HG03108 (cell line): Measurements from ENCODE around the gene TMEM161B.
"Not testable (repeated sequence)": the region's sequence is repeated elsewhere in the genome, so short reads cannot be mapped to it uniquely, and the experiment has no call there.

Experiments used
- ATAC-seq: cut with Tn5 transposase; IDR thresholded peaks from one replicate; pipeline ENCODE4 v1.9.1; 2021; ENCODE audit warnings: moderate library complexity; ENCODE audit not compliant: unreplicated experiment

TMEM161B gene

DNA sequence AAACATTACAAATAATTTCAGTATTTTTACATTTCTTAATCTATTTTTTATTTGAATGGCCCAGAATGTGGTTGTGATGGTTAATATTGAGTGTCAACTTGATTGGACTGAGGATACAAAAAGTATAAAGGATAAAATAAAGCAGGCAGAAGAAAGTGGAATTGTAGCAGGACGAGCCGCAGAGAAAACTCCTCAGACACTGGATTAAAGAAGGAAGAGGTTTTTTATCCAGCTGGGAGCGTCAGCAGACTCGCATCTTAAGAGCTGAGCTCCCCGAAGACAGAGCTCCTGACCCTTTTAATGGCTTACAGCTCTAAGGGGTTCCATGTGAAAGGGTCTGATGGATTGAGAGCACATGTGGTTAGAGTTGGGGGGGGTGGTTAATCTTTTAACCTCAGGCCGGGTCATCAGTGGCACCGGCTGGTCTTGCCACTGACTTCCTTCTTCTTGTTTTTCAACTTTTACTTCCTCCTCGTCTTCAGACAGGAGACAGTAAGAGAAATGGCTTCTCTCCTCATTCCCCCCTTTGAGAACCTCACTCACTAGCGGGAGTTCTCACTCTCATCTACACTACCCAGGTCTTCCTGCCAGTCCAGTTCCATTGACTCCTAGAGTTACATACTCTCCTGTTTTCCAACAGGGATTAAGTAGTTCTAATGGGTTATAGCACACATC lies 80.0 kb downstream of the TMEM161B start:
- no peak for ATAC-seq

GRCh38 chr5:88183255-88183654 lies 85.4 kb downstream of the TMEM161B start:
- ATAC-seq: no peak

- not testable (repeated sequence) for ATAC-seq
Observed at GRCh38 chr5:88177486-88177885, 91.2 kb downstream of the TMEM161B start.

GRCh38 chr5:88172847-88173758 lies 95.5 kb downstream of the TMEM161B start:
- ATAC-seq: no peak

DNA sequence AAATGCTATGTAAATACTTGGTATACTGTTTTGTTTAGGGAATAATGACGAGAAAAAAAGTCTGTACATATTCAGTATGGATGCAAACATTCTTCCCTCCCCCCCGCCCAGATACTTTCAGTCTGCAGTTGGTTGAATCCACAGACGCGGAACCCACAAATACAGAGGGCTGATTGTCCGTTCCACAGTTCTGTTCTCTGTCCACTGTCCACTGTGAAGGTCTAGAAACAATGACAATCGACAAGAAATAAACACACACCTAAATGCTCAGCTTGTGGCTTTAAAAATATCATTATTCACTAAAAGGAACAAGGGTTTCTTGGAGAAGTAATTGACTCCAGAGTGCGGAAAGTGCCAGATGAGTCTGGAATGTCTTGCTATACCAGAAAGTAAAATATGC lies 109.1 kb downstream of the TMEM161B start:
- no peak for ATAC-seq

DNA sequence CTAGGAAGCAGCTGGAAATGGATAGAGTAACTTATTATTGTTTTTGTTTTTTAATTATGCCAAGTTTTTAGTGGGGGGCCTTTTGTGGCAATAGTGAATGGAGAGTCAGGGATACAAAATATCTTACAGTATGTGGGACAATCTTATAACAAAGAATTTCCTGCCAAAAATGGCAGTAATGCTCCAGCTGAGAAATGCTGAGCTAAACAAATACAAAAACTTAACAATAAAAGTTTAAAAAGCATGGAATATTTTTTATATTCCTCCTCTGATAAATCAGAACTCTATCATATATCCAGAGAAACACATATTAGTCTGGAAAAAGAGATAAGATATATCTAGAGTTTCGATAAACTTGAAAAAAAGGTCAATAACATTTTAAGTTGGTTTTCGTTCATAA lies 110.6 kb downstream of the TMEM161B start:
- ATAC-seq: no peak

DNA sequence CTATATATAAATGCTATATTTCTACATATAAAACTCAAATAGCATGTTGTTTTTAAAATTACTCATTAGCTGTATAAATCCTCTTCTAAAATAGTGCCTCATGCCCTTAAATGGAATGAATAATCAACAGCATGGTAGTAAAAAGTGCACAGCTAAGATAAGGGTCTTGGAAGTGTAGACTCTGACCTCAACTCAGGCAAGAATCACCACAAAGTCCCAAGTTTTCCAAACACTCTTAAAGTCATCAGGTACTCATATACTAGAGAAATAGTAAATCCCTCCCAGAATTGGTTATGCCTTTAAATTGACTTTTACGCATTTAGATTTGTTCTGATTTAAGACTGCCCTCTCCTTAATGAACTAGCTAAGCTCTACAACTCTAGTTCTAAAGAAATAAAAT lies 113.8 kb downstream of the TMEM161B start:
- ATAC-seq: no peak

DNA sequence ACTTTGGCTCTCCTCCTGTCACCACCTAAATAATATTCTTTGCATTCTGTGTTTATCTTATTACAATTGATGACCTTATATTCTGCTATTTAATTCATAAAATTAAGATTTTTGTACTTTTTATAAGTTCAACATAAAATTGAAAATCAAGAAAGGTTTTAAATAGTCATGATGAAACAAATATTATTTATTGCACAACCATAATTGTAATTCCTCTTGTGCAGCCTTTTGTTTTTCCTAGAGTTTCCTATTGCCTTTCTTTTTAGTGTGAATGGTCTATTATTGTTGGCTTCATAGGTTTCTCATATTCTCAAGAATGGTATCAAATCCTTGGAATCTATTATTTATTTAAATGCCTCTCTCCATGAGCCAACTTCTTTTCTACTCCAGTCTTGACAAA lies 117.9 kb downstream of the TMEM161B start:
- ATAC-seq: no peak

- ATAC-seq: no peak
Observed at GRCh38 chr5:88145611-88146467, 122.8 kb downstream of the TMEM161B start.

DNA sequence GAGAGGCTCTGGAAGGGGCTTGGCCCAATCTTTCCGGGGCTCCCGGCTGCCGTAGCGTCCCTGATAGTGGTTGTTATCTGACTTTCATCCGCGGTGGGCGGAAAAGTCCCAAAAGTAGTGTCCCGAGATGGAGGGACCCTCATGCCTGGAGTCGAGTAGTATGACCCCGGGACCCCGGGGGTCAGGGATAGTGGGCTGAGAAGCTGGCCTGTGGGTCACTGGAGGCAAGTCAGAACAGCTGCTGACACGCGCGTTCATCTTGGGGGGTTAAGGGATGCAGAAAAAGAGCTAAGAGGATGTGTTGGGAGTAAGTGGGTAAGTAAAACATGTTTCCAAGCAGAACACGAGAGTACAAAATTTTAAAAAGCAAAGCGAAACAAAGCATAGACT lies 123.4 kb downstream of the TMEM161B start:
- no peak for ATAC-seq
